ENCODE results near the gene TPRG1L. TPM values are rescaled to one million over a fixed set of nuclear protein-coding genes. Genes with fewer than 3 reads are reported as not detected.

Gene TPRG1L
- total RNA-seq, 1 experiment from 2014 or later = 32.0 TPM

- H3K4me2 ChIP-seq (ENCODE audit: low read length) = no peak overlapping the region
- H3F3A ChIP-seq (ENCODE audit: low read length, unreplicated experiment) = no peaks in the 10 kb centered on the region
- no peak overlapping the region for H3K9ac ChIP-seq (ENCODE audit: low read length)
- CTCF ChIA-PET = no interaction called here
- no peaks in the 10 kb centered on the region for H3K9me2 ChIP-seq (replicated peaks; ENCODE audit: low read length)
- H3K27me3 ChIP-seq (ENCODE audit: low read length) = no peaks in the 10 kb centered on the region
- no TSS peak for BruUV-seq (replicated peaks)
- DNase-seq (no peak), ATAC-seq (no peak)
- no peaks in the 10 kb centered on the region for H3K36me3 ChIP-seq (ENCODE audit: low read depth, low read length)
- no peaks in the 10 kb centered on the region for H4K20me1 ChIP-seq (ENCODE audit: low read length)
- H3K4me3 ChIP-seq (ENCODE audit: low read length) = no peak overlapping the region
- no peaks in the 10 kb centered on the region for H3K79me2 ChIP-seq (ENCODE audit: low read length)
- intact Hi-C loops (cut with micrococcal nuclease) = no loop called here
- no peak overlapping the region for H2AFZ ChIP-seq (ENCODE audit: low read length)
- H3K9me3 ChIP-seq (ENCODE audit: low read length) = no peaks in the 10 kb centered on the region
- no peak for TF ChIP-seq EZH2phosphoT487 (IDR thresholded peaks at IDR 0.05; ENCODE audit: borderline replicate concordance, low read length)
- TF ChIP-seq CTCF (conservative IDR thresholded peaks at IDR 0.05; ENCODE audit: low read depth, low read length) = no peak
- TF ChIP-seq EZH2 (IDR thresholded peaks at IDR 0.05; ENCODE audit: low read length, unreplicated experiment) = no peak
- H3K27ac ChIP-seq (ENCODE audit: low read length) = no peak overlapping the region
- H3K4me1 ChIP-seq (ENCODE audit: insufficient read depth, low read length) = peaks cover 2% of the 10 kb centered on the region; the same call in 1 of the 2 replicates
- POLR2A ChIA-PET (ENCODE audit: unreplicated experiment) = no interaction called here
Observed at GRCh38 chr1:3676581-3677470, 52.0 kb downstream of the TPRG1L start.

GRCh38 chr1:3677484-3677883 is 52.7 kb downstream of the TPRG1L start:
- H3K9me3 ChIP-seq (ENCODE audit: low read length) = no peaks in the 10 kb centered on the region
- H3K9ac ChIP-seq (ENCODE audit: low read length) = no peak overlapping the region
- H3K4me1 ChIP-seq (ENCODE audit: insufficient read depth, low read length) = no peaks in the 10 kb centered on the region; the same call in 1 of the 2 replicates
- no peaks in the 10 kb centered on the region for H3K9me2 ChIP-seq (replicated peaks; ENCODE audit: low read length)
- H3K27ac ChIP-seq (ENCODE audit: low read length) = no peak overlapping the region
- intact Hi-C loops (cut with micrococcal nuclease) = no loop called here
- H3K79me2 ChIP-seq (ENCODE audit: low read length) = no peaks in the 10 kb centered on the region
- H2AFZ ChIP-seq (ENCODE audit: low read length) = no peak overlapping the region
- ATAC-seq (no peak), DNase-seq (no peak)
- H3K4me3 ChIP-seq (ENCODE audit: low read length) = no peak overlapping the region
- TF ChIP-seq CTCF (conservative IDR thresholded peaks at IDR 0.05; ENCODE audit: low read depth, low read length) (no peak), EZH2 (IDR thresholded peaks at IDR 0.05; ENCODE audit: low read length, unreplicated experiment) (no peak)
- H3K27me3 ChIP-seq (ENCODE audit: low read length) = no peaks in the 10 kb centered on the region
- POLR2A ChIA-PET (ENCODE audit: unreplicated experiment) = no interaction called here
- no TSS peak for BruUV-seq (replicated peaks)
- CTCF ChIA-PET = no interaction called here
- no peaks in the 10 kb centered on the region for H3F3A ChIP-seq (ENCODE audit: low read length, unreplicated experiment)
- no peak overlapping the region for H3K4me2 ChIP-seq (ENCODE audit: low read length)
- H4K20me1 ChIP-seq (ENCODE audit: low read length) = no peaks in the 10 kb centered on the region
- no peaks in the 10 kb centered on the region for H3K36me3 ChIP-seq (ENCODE audit: low read depth, low read length)
